Cardiac fibroblast (primary cell): ENCODE measurements around the gene NID1.

ENCODE experiments used
- DNase-seq, 2 donors: peaks; one replicate each; pipeline versions ENCODE4 v3.0.0 to v3.0.0-alpha.2; 2010; ENCODE audit warnings: low read depth in 2 of 2
- H3K4me3 ChIP-seq, 2 donors: replicated peaks in 1 of 2; 1 replicate in 1 of 2; 2 replicates in 1 of 2; pipeline ENCODE4 v1.5.1; 2011; ENCODE audit warnings: low read depth in 2 of 2, low read length in 2 of 2, mild to moderate bottlenecking in 2 of 2, moderate library complexity in 1 of 2
- CTCF ChIP-seq: IDR thresholded peaks from one replicate; pipeline ENCODE4 v1.5.1; 2011; ENCODE audit warnings: low read depth, mild to moderate bottlenecking, low read length, inconsistent platforms

The NID1 gene

GRCh38 chr1:235938709-235939479 is 126.0 kb downstream of the NID1 start:
- H3K4me3 ChIP-seq, result no peak overlapping the region
- no peak for TF ChIP-seq CTCF
- peak in 1 of 2 donors; percentile 39 for DNase-seq

GRCh38 chr1:235937123-235937522 is 127.8 kb downstream of the NID1 start:
- no peak overlapping the region for H3K4me3 ChIP-seq
- DNase-seq, result no peak
- no peak for TF ChIP-seq CTCF

GRCh38 chr1:235935235-235936225 is 129.4 kb downstream of the NID1 start:
- no peak for TF ChIP-seq CTCF
- DNase-seq, result no peak
- H3K4me3 ChIP-seq, result no peak overlapping the region

- no peak for DNase-seq
- no peak overlapping the region for H3K4me3 ChIP-seq
- no peak for TF ChIP-seq CTCF
Observed at GRCh38 chr1:235933766-235934116, 131.1 kb downstream of the NID1 start.

- TF ChIP-seq CTCF, result no peak
- DNase-seq, result no peak
- H3K4me3 ChIP-seq, result no peak overlapping the region
Observed at GRCh38 chr1:235933017-235933765, 131.7 kb downstream of the NID1 start.

- no peak for TF ChIP-seq CTCF
- DNase-seq, result no peak
- no peak overlapping the region for H3K4me3 ChIP-seq
Observed at GRCh38 chr1:235932090-235932510, 132.8 kb downstream of the NID1 start.
